ENCODE data around the gene SORCS3.

- no peak for TF ChIP-seq POLR2AphosphoS5 (IDR thresholded peaks at IDR 0.05)
- TF ChIP-seq CTCF (IDR thresholded peaks at IDR 0.05), result no peak
- TF ChIP-seq EP300 (IDR thresholded peaks at IDR 0.05), result no peak
Observed at GRCh38 chr10:105017691-105018090, 376.6 kb downstream of the SORCS3 start.

Measured in sigmoid colon (tissue), 4 donors.